Calu3 (cell line): Measurements from ENCODE around the gene C20orf204. TPM values are rescaled to one million over a fixed set of nuclear protein-coding genes. Genes with fewer than 3 reads are reported as not detected.
A peak's percentile ranks its signal among the peaks of the same experiment; 100 is the strongest.

Experiments
- BruUV-seq: library from RNA; stranded (reverse); fragments of 400-500 nt; replicated peaks from 2 replicates; lab custom pipeline; 2021; lab: Mats Ljungman, UMichigan
- CTCF ChIA-PET: fragments of 300-600 bp; sonication (Branson Sonifier 250); formaldehyde crosslinking; loops from one replicate; lab custom pipeline; 2022; ENCODE audit warnings: antibody characterized with exemption; lab: Charles Lee
- DNase-seq: peaks from one replicate; pipeline ENCODE4 v3.0.0; 2022
- H3K27ac Mint-ChIP-seq: one replicate; pipeline ENCODE4 v1.8.0; 2022; ENCODE audit warnings: mixed read lengths; ENCODE audit not compliant: unreplicated experiment
- H3K27me3 Mint-ChIP-seq: one replicate; pipeline ENCODE4 v1.8.0; 2022; ENCODE audit warnings: mixed read lengths; ENCODE audit not compliant: unreplicated experiment
- H3K36me3 Mint-ChIP-seq: one replicate; pipeline ENCODE4 v1.8.0; 2022; ENCODE audit warnings: mild to moderate bottlenecking, moderate library complexity, mixed read lengths; ENCODE audit not compliant: insufficient read depth, unreplicated experiment
- H3K4me1 Mint-ChIP-seq: one replicate; pipeline ENCODE4 v1.8.0; 2022; ENCODE audit warnings: mild to moderate bottlenecking, low read depth, mixed read lengths; ENCODE audit not compliant: unreplicated experiment
- H3K4me3 Mint-ChIP-seq: one replicate; pipeline ENCODE4 v1.8.0; 2022; ENCODE audit warnings: mild to moderate bottlenecking, low read depth, moderate library complexity, mixed read lengths; ENCODE audit not compliant: unreplicated experiment
- H3K9me3 Mint-ChIP-seq: one replicate; pipeline ENCODE4 v1.8.0; 2022; ENCODE audit warnings: low read depth, mixed read lengths; ENCODE audit not compliant: unreplicated experiment
- intact Hi-C: fragments of 100-400 bp; cut with micrococcal nuclease; formaldehyde crosslinking; loops from one replicate; pipeline ENCODE4 v1.10.0; 2022; ENCODE audit not compliant: unreplicated experiment
- total RNA-seq: library from RNA; stranded (reverse); gene quantifications from 2 replicates; pipeline ENCODE4 v1.2.3, GENCODE V29; 2022
- TF ChIP-seq, protein P1 (sequence below): fragments of 200-600 bp; IDR thresholded peaks from one replicate; pipeline ENCODE4 v1.8.0; 2022; ENCODE audit warnings: antibody characterized with exemption; ENCODE audit not compliant: unreplicated experiment

C20orf204 gene
- total RNA-seq, 1 experiment from 2014 or later = 5.0 TPM

- CTCF ChIA-PET = no interaction called here
- Mint-ChIP-seq H3K27ac (no peak overlapping the region), H3K27me3 (peaks cover 75% of the 10 kb centered on the region), H3K36me3 (peaks cover 37% of the 10 kb centered on the region), H3K4me3 (peak overlapping the region; percentile 22), H3K9me3 (no peaks in the 10 kb centered on the region), H3K4me1 (peaks cover 21% of the 10 kb centered on the region)
- no TSS peak for BruUV-seq
- DNase-seq = no peak
- intact Hi-C loops = no loop called here
- TF ChIP-seq, protein P1, sequence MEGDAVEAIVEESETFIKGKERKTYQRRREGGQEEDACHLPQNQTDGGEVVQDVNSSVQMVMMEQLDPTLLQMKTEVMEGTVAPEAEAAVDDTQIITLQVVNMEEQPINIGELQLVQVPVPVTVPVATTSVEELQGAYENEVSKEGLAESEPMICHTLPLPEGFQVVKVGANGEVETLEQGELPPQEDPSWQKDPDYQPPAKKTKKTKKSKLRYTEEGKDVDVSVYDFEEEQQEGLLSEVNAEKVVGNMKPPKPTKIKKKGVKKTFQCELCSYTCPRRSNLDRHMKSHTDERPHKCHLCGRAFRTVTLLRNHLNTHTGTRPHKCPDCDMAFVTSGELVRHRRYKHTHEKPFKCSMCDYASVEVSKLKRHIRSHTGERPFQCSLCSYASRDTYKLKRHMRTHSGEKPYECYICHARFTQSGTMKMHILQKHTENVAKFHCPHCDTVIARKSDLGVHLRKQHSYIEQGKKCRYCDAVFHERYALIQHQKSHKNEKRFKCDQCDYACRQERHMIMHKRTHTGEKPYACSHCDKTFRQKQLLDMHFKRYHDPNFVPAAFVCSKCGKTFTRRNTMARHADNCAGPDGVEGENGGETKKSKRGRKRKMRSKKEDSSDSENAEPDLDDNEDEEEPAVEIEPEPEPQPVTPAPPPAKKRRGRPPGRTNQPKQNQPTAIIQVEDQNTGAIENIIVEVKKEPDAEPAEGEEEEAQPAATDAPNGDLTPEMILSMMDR = no peak
Measured at GRCh38 chr20:64042054-64042781, 6.2 kb downstream of the C20orf204 start.

- Mint-ChIP-seq H3K27me3 (peaks cover 79% of the 10 kb centered on the region), H3K4me1 (peaks cover 14% of the 10 kb centered on the region), H3K4me3 (no peak overlapping the region), H3K36me3 (peaks cover 21% of the 10 kb centered on the region), H3K9me3 (no peaks in the 10 kb centered on the region), H3K27ac (no peak overlapping the region)
- CTCF ChIA-PET = interaction anchor here (0.6 kb wide), 1 partner anchor 50 kb away, joined by 5 read pairs; no protein-coding TSS in a partner anchor
- no peak for DNase-seq
- BruUV-seq = no TSS peak
- TF ChIP-seq, protein P1 = no peak
- intact Hi-C loops = no loop called here
Measured at GRCh38 chr20:64043768-64044167, 7.8 kb downstream of the C20orf204 start.

- Mint-ChIP-seq H3K4me3 (no peak overlapping the region), H3K4me1 (peaks cover 14% of the 10 kb centered on the region), H3K36me3 (peaks cover 14% of the 10 kb centered on the region), H3K9me3 (no peaks in the 10 kb centered on the region), H3K27me3 (peaks cover 75% of the 10 kb centered on the region), H3K27ac (no peak overlapping the region)
- DNase-seq = peak; percentile 50
- intact Hi-C loops = no loop called here
- no TSS peak for BruUV-seq
- TF ChIP-seq, protein P1 = no peak
- CTCF ChIA-PET = interaction anchor here (0.6 to 0.9 kb wide), 3 partner anchors 18 to 80 kb away, joined by 3 to 4 read pairs (median 3); partner anchors contain the start of gene TCEA2
Measured at GRCh38 chr20:64044484-64045247, 8.7 kb downstream of the C20orf204 start.

DNA sequence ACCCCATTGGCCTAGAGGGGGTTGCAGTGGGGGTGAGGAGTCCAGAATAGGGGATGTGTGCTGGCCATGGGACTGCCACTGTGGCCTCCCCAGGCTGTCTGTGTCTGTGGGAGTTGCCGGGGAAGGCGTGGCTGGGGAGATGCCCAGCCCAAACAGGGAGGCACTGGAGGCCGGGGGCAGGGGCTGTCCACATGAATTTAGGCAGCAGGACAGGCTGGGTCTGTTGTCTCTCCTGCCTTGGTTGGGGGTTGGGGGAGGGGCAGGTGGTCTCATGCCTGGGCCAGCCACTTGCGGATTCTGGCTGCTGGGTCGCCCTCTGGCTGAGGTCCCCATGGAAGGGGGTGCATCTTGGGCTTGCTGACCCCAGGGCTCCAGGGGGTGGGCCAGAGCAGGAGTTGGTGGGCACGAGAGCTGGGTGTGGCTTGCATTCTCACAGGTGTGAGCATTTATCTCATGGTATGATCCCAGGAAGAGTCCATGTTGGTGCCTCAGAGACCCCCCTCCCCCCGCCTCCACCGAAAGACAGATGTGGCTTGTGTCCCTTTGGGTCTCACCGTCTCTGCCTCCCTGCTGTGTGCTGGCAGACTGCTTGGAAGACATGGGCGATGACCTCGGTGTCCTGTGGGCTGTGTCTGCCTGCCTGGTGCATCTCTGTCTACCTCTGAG, 9.5 kb downstream of the C20orf204 start:
- Mint-ChIP-seq H3K4me1 (peaks cover 14% of the 10 kb centered on the region), H3K27me3 (peaks cover 75% of the 10 kb centered on the region), H3K9me3 (no peaks in the 10 kb centered on the region), H3K27ac (no peak overlapping the region), H3K36me3 (peaks cover 12% of the 10 kb centered on the region), H3K4me3 (no peak overlapping the region)
- BruUV-seq = no TSS peak
- DNase-seq = no peak
- CTCF ChIA-PET = interaction anchor here (0.6 to 0.7 kb wide), 2 partner anchors 67 to 79 kb away, joined by 3 to 4 read pairs; no protein-coding TSS in a partner anchor
- TF ChIP-seq, protein P1 = no peak
- intact Hi-C loops = no loop called here
